22Rv1 (cell line): ENCODE data around the gene MYO18B.

ENCODE experiments used
- H3K27ac ChIP-seq: fragments of 450-650 bp; 2 replicates; pipeline ENCODE4 v1.5.1; 2017
- ZFX ChIP-seq: fragments of 450-650 bp; IDR thresholded peaks from 2 replicates; pipeline ENCODE4 v1.6.1; 2017; ENCODE audit warnings: antibody characterized with exemption, borderline replicate concordance
- TF ChIP-seq, protein P1 (sequence below): fragments of 450-650 bp; IDR thresholded peaks from 2 replicates; pipeline ENCODE4 v1.5.1; 2017; ENCODE audit warnings: mild to moderate bottlenecking

MYO18B gene

DNA sequence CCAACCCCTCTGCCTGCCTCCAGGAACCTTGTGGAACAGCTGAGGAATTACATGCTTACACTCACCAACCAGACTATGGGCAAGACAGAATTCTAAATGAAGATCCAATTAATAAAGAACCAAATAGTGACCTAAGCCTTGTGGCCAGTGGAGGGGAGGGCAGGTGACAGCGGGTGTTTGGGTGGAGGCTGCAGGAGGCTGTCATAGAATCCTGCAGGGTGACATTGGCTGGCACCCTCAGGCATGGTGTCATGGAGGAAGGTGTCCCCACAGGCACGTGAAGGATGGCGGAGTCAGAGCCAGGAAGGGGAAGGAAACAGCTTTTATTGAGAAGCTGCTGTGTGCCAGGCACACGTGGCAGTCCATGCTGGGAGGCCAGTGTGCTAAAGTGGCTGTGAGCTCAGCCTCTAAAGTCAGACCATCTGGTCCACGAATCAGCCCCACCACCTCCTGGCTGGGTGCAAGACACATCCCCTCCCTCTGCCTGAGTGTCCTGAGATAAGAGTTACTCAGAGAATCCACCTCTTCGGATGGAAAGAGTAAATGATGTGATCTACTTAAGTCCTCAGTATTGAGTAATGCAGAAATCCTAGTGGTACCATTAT is 8.7 kb downstream of the MYO18B start:
- no peak overlapping the region for H3K27ac ChIP-seq
- TF ChIP-seq, protein P1, sequence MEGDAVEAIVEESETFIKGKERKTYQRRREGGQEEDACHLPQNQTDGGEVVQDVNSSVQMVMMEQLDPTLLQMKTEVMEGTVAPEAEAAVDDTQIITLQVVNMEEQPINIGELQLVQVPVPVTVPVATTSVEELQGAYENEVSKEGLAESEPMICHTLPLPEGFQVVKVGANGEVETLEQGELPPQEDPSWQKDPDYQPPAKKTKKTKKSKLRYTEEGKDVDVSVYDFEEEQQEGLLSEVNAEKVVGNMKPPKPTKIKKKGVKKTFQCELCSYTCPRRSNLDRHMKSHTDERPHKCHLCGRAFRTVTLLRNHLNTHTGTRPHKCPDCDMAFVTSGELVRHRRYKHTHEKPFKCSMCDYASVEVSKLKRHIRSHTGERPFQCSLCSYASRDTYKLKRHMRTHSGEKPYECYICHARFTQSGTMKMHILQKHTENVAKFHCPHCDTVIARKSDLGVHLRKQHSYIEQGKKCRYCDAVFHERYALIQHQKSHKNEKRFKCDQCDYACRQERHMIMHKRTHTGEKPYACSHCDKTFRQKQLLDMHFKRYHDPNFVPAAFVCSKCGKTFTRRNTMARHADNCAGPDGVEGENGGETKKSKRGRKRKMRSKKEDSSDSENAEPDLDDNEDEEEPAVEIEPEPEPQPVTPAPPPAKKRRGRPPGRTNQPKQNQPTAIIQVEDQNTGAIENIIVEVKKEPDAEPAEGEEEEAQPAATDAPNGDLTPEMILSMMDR: no peak
- TF ChIP-seq ZFX: no peak

DNA sequence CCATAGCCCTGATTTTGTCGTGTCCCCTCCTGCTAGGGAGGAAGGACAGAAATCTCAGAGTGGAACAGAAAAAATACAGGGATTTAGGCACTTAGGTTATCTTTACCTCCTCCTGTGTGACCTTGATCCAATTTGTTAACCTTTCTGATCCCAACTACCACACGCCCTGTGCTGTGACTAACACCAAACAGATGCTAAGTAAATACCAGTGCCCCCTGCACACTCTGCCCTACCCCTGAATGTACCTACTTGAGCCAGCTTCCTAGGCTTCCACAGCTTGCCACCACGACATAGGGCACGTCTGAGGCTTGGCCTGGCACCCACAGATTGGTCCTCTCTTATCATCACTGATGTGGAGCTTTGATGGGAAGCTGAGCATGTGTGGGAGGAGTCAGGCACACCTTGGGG is 9.2 kb downstream of the MYO18B start:
- TF ChIP-seq ZFX: no peak
- TF ChIP-seq, protein P1: no peak
- H3K27ac ChIP-seq: no peak overlapping the region

DNA sequence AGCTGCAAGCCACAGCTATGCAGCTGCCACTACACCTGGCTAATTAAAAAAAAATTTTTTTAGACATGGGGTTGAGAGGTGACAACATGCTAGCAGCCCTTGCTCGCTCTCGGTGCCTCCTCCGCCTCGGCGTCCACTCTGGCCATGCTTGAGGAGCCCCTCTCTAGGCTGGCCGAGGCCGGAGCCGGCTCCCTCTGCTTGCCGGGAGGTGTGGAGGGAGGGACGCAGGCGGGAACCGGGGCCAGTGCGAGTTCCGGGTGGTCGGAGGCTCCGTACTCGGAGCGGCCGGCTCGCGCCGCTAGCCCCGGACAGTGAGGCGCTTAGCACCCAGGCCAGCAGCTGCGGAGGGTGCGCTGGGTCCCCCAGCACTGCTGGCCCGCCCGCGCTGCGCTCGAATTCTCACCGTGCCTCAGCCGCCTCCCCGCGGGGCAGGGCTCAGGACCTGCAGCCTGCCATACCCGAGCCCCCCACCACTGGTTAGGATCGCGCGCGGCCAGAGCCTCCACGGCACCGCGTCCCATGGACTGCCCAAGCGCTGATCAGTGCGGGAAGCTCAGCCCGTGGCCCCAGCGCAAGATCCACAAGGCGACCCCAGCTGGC is 10.7 kb downstream of the MYO18B start:
- no peak for TF ChIP-seq ZFX
- TF ChIP-seq, protein P1: no peak
- H3K27ac ChIP-seq: no peak overlapping the region

DNA sequence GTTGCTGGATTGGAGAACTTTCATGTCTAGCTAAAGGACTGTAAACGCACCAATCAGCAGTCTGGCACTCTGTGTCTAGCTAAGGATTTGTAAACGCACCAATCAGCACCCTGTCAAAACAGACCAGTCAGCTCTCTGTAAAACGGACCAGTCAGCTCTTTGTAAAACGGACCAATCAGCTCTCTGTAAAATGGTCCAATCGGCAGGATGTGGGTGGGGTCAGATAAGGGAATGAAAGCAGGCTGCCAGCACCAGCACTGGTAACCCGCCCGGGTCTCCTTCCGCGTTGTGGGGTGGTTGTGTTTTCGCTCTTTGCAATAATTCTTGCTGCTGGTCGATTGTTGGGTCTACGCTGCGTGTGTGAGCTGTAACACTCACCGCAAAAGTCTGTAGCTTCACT is 11.3 kb downstream of the MYO18B start:
- TF ChIP-seq, protein P1: no peak
- TF ChIP-seq ZFX: no peak
- no peak overlapping the region for H3K27ac ChIP-seq

DNA sequence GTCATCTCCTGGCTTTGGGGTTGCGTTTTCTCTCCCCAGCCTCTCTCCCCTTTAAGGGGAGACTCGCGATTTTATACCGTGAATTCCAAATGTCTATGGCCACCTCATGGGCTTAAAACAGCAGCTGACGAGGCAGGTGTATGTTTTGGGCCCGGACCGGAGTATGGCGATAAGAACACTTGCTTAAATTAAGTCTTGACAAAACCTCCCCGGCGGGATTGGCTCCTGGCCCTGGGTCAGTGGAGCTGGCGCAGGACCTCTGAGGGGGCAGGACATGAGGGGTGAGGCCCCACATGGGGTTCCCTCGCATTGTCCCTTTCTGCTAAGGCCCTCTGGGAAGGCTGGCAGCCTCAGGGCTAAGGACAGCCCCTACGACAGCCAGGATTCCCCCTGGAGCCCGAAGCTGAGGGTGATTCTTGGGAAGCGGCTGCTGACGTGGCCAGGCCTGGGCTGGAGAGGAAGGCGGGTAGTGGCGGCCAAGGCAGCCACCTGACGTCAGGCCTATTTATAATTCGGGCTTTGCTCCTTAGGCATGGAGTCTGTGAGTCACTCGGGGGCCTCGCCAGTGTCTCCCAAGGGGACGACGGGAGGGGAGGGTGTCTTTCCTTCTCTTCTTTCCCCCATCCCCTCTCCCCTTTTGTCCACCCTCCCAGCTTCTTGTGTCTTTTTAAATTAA is 12.7 kb downstream of the MYO18B start:
- no peak overlapping the region for H3K27ac ChIP-seq
- TF ChIP-seq, protein P1: no peak
- no peak for TF ChIP-seq ZFX

DNA sequence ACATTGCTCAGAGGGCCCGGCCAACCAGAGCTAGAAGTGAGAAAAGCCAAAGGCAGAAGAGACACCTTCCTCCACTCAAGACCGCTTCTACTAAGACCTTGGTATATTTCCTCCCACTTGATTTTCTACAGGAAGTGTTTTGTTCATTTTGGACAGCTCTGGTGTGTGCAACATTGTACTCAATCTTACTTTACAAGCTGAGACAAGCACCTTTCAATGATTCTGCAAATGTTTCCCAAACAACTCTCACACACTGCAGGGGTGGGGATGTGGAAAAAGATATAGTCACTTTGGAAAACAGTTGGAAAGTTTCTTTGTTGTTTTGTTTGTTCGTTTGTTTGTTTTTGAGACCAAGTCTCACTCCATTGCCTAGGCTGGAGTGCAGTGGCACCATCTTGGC is 15.7 kb downstream of the MYO18B start:
- TF ChIP-seq ZFX: no peak
- TF ChIP-seq, protein P1: no peak
- no peak overlapping the region for H3K27ac ChIP-seq

DNA sequence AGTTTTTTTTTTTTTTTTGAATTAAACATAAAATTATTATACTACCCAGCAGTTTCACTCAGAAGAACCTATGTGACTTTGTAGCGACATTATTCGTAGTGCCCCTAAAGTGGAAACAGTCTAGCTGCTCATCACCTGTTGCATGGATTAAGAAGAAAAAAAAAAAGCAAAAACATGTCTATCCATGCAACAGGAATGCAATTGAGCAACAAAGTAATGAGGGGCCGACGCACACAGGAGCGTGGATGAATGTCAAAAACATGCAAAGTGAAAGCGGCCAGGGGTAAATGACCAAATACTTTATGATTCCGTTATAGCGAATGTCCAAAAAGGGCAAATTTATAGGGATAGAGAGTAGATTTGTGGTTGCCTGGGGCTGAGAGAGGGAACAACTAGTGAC is 16.3 kb downstream of the MYO18B start:
- no peak for TF ChIP-seq ZFX
- TF ChIP-seq, protein P1: no peak
- no peak overlapping the region for H3K27ac ChIP-seq
